Kidney (tissue), 14 donors: ENCODE results near the gene PRM1. TPM values are rescaled to one million over a fixed set of nuclear protein-coding genes. Genes with fewer than 3 reads are reported as not detected.

Source experiments
- DNase-seq, 5 donors: peaks; one replicate each; pipeline ENCODE4 v3.0.0-alpha.2; 2013 to 2020
- FAIRE-seq: peaks from 2 replicates; lab custom pipeline; 2012; peaks lifted over from hg19 to GRCh38; lab: Jason Lieb, UNC
- H3K27ac ChIP-seq, 2 donors: one replicate each; pipeline ENCODE4 v1.7.0; 2013; ENCODE audit warnings: low read depth in 2 of 2, low read length in 2 of 2, inconsistent platforms in 1 of 2
- H3K27me3 ChIP-seq: one replicate; pipeline ENCODE4 v1.7.1; 2013; ENCODE audit warnings: low read length, inconsistent platforms; ENCODE audit not compliant: control insufficient read depth, insufficient read depth
- H3K36me3 ChIP-seq, 3 donors: one replicate each; pipeline versions ENCODE4 v1.7.0 to v1.7.1; 2013; ENCODE audit warnings: low read length in 3 of 3, control low read depth in 1 of 3, inconsistent platforms in 1 of 3; ENCODE audit not compliant: insufficient read depth in 3 of 3, control insufficient read depth in 2 of 3
- H3K4me1 ChIP-seq, 3 donors: one replicate each; pipeline versions ENCODE4 v1.7.0 to v1.7.1; 2013; ENCODE audit warnings: low read length in 3 of 3, inconsistent platforms in 1 of 3, low read depth in 1 of 3; ENCODE audit not compliant: control insufficient read depth in 2 of 3, insufficient read depth in 2 of 3
- H3K4me3 ChIP-seq, 3 donors: one replicate each; pipeline versions ENCODE4 v1.7.0 to v1.8.1; 2013; ENCODE audit warnings: low read length in 3 of 3, control low read depth in 1 of 3, inconsistent platforms in 1 of 3
- H3K9ac ChIP-seq, 3 donors: one replicate each; pipeline versions ENCODE4 v1.7.0 to v1.7.1; 2013; ENCODE audit warnings: low read length in 3 of 3, control low read depth in 1 of 3, inconsistent platforms in 1 of 3
- H3K9me3 ChIP-seq, 3 donors: one replicate each; pipeline versions ENCODE4 v1.7.0 to v1.7.1; 2013; ENCODE audit warnings: low read length in 3 of 3, control low read depth in 1 of 3, inconsistent platforms in 1 of 3; ENCODE audit not compliant: control insufficient read depth in 2 of 3, insufficient read depth in 1 of 3
- CTCF ChIP-seq: IDR thresholded peaks from 3 replicates; pipeline ENCODE4 v1.5.1; 2012; ENCODE audit warnings: mild to moderate bottlenecking, moderate library complexity, borderline replicate concordance; ENCODE audit not compliant: insufficient read depth; ENCODE audit errors: extremely low read depth
- intact Hi-C: fragments of 100-400 bp; cut with DNase I; formaldehyde crosslinking; loops from one replicate; pipeline ENCODE4 v1.11.1; 2022
- polyA plus RNA-seq: library from polyadenylated mRNA; stranded (reverse); fragments of 350-450 nt; fragmentation: Illumina TruSeq; extraction: RNeasy Lipid Tissue Mini Kit (QIAGEN cat#74804); gene quantifications from one replicate; pipeline ENCODE4 v1.2.3, GENCODE V29; 2014; ENCODE audit warnings: low read depth, low replicate concordance; ENCODE audit not compliant: insufficient read depth
- total RNA-seq: library from RNA; stranded (reverse); fragmentation: NEBNext Ultra II Directional; extraction: Animal tissue kit (Norgen Biotek cat#: 25700); gene quantifications from one replicate; pipeline ENCODE4 v1.2.1, GENCODE V29; 2021
- donor health status: control.
- donor health status: control.
- donor health status: control.
- donor health status: control.
- donor health status: control.
- donor health status: DM: yes; HTN: yes; CAD: no.
- donor health status: Normal renal cell carcinoma (clear cell type).

Gene PRM1
- total and polyA plus RNA-seq, 2 donors from 2014 or later, result not detected

GRCh38 chr16:11262915-11263314 lies 18.2 kb downstream of the PRM1 start:
- intact Hi-C loops, result no loop called here
- Histone ChIP-seq H3K9me3 (no peaks in the 10 kb centered on the region), H3K4me3 (no peak overlapping the region), H3K27ac (no peak overlapping the region), H3K9ac (no peak overlapping the region), H3K36me3 (no peaks in the 10 kb centered on the region), H3K4me1 (peaks cover 0 to 12% (median 11%) of the 10 kb centered on the region in 3 donors), H3K27me3 (no peaks in the 10 kb centered on the region)
- DNase-seq (no peak), FAIRE-seq (no peak)
- no peak for TF ChIP-seq CTCF

GRCh38 chr16:11260596-11260966 lies 20.5 kb downstream of the PRM1 start:
- Histone ChIP-seq H3K4me3 (no peak overlapping the region), H3K27ac (no peak overlapping the region), H3K4me1 (peaks cover 0 to 19% (median 15%) of the 10 kb centered on the region in 3 donors), H3K27me3 (no peaks in the 10 kb centered on the region), H3K36me3 (no peaks in the 10 kb centered on the region), H3K9ac (peak overlapping the region in 1 of 3 donors; percentile 12), H3K9me3 (no peaks in the 10 kb centered on the region)
- FAIRE-seq, result no peak
- intact Hi-C loops, result no loop called here
- TF ChIP-seq CTCF, result no peak
- DNase-seq, result peak in 3 of 5 donors; percentile 34 to 45 (median 37)

GRCh38 chr16:11259655-11260595 lies 21.2 kb downstream of the PRM1 start:
- Histone ChIP-seq H3K4me3 (no peak overlapping the region), H3K9ac (no peak overlapping the region), H3K9me3 (no peaks in the 10 kb centered on the region), H3K36me3 (no peaks in the 10 kb centered on the region), H3K27ac (no peak overlapping the region), H3K27me3 (no peaks in the 10 kb centered on the region), H3K4me1 (peaks cover 0 to 20% (median 15%) of the 10 kb centered on the region in 3 donors)
- no peak for FAIRE-seq
- intact Hi-C loops, result loop anchor here (5.0 kb wide), 1 partner anchor 283 kb away; no protein-coding TSS in a partner anchor
- DNase-seq, result no peak
- no peak for TF ChIP-seq CTCF
